ENCODE measurements around the gene LRRN2.
"Not testable (repeated sequence)": the region's sequence is repeated elsewhere in the genome, so short reads cannot be mapped to it uniquely, and the experiment has no call there.

The LRRN2 gene

DNA sequence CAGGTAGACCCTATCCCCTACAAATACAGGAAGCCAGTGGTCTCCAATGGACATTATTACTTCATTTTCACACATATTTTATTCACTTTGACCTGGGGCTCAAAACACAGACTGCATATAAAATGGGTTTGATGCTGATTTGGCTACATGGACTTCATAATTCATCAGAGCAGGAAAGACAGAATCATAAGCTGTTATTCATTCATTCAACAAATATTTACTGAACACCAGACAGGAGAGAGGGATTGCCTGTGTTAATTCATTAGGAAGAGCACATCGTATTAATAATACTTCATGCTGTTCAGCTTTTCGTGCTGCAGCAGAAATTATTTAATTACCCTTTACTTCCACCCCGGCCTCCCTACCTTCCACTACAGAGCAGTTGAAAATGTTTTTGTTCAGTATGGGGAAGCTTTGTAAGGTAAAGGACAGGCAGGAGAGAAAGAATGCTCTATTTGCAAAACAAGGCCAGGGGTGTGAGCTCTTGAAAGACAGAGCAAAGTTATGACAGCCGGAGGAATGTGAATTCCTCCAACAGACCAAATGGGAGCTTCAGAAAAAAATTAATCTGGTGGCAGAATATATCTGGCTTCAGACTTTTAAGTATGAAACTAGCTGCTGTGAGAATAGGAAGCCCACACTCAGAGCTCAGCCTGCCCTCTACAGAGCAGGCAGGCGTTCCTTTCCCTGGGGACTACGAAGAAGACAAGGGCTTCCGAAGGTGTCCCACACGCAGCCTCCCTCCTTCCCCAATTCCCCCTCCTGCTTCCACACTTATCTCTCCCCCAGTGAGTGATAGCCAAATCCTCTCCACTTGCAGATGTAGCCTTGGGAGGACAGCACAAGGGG lies 111.3 kb downstream of the LRRN2 start:
- no peak for DNase-seq (ENCODE audit: low spot score)

DNA sequence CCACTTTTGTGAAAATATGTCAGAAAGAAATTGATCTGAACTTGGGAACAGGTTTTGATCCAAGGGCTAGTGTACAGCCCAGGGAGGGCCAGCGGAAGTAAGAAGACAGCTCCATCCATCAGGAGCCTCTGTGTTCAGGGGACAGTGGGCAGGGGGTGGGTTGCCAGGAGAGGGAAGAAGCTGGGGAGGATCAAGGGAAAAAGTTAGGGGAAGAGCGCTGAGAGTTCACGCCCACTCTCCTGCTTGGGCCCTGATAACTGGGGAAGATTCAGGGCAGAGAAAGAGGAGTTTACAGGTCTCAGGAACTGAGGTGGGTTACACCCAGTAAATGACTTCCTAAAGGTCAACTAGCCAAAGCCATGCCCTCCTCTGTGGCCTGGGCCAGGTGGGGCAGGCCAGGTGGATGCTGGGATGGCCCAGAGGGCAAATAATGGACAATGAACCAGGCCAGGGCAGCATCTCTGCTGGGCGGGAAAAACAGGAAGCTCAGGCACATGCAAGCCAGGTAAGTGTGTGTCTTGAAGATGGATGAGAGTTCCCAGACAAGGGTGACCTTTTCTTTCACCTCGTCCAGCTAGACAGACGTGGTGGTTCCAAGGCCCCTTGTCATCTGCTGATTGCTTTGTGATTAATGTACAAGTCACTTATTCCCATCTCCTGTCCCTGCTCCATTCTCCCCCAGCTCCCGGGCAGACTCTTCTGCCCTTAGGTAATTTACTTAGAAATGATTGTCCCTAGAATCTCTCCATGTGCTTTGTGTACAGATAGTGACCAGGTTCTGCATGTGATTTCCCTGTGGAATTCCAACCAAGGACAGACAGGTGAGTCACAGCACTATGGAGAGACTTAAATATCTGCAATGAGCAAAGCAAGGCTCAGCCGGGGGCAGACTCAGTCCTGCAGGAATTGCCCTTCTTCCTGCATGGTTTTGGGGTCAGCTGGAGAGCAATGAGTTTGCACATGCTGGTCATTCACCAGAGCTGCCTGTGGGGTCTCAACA lies 112.3 kb downstream of the LRRN2 start:
- DNase-seq (ENCODE audit: low spot score), result no peak

DNA sequence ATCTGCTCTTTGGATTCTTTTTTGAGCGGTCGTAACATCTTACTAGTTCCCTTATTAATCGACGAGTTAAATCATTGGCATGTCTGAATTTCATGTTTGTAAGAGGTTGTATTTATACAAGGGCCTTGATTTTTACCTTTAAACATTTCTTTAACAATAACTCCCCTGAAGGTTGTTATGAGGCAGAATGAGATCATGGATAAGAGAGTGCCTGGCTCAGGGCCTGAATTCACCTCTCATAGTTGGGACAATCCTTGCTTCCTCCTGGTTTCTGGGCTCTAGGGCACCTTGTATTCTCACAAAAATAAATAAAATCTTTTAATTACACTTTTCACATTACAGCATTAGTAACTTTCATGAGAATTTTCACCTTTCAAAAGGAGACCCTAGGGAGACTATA lies 113.9 kb downstream of the LRRN2 start:
- DNase-seq (ENCODE audit: low spot score), result no peak

DNA sequence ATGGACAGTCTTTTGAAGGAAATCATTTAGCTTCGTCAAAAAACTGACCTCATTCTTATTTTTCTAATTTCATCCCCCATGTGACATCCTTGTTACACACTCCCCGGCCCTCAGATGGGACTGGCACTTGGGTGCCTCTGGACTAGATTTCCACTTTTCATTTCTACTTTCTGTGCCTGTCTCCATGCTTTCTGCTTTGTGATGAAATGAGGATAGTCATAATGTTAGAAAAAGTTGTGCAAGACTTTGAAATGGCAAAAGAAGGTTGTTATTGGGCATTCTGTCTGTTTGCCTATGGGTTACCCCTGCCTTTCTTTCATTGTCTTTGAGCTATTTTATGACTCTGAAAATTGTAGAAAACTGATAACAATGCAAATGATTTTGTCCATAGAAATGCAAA lies 114.4 kb downstream of the LRRN2 start:
- DNase-seq (ENCODE audit: low spot score), result no peak

DNA sequence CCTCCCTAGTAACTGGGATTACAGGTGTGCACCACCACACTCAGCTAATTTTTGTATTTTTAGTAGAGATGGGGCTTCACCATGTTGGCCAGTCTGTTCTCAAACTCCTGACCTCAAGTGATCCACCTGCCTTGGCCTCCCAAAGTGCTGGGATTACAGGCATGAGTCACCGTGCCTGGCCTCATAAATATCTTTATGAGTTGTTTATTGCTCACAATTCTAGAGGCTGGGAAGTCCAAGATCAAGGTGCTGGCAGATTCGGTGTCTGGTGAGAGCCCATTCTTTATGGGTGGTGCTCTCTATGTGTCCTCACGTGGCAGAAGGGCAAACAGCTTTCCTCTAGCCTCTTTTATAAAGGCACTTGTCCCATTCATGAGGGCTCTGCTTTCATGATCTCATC lies 115.5 kb downstream of the LRRN2 start:
- not testable (repeated sequence) for DNase-seq (ENCODE audit: low spot score)

DNA sequence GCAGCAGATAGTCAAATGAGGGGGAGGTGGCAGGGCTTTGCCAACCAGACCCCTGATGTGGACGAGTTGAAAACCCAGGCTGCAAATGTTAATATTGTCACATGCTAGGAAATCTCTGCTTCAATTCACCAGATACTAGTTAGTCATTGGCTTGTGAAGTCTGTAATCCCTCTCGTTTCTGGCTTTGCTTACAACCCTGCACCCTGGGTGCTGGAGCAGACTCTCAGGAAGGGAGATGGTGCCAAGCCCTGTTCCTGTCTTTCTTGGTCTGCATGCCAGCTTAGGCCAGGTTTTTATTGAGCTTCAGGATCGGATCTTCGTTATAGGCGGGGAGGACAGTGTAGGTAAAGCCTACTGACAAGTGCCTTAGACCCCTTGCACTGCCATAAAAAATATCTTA lies 116.1 kb downstream of the LRRN2 start:
- DNase-seq (ENCODE audit: low spot score), result no peak

DNA sequence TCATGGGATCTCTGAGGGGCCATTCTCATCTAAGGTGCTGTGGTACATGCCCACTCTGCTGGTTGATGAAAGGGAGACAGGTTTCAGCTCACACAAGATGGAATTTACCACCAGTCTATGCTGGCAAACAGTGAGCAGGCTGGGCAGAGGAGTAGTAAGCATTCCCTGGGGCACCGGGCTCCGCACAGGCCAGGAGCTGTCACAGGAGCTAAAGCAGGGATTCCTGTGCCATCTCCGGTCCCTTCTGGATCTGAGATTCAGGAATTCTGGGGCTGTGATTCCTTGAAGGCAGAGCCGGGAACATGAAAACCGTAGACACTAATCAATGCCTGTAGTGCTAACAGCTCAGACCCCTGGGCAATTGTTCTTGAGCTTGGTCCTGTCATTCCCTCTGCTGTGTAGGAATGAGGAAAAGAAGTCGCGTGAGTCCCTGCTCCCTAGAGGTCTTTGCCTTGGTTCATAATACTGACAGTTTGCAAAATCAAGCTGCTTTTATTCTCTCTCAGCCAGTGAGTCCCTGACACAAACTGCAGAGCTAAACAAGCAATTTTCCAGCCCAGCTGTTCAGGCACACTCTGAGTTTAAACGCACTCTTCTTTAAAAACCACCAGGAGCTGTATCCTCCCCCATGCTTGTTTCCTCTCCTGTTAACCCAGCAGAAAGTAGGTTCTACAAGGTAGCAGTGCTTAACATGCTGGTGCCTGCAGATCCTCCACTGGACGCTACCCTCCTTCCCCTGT lies 116.8 kb downstream of the LRRN2 start:
- no peak for DNase-seq (ENCODE audit: low spot score)
